ENCODE data around the gene MMP13.

Gene MMP13

GRCh38 chr11:102927624-102927990 is 27.9 kb downstream of the MMP13 start:
- Histone ChIP-seq H3K4me1 (ENCODE audit: control insufficient read depth in 5 of 5, insufficient read depth in 5 of 5, low read length in 5 of 5) (peaks cover 0 to 22% (median 12%) of the 10 kb centered on the region in 5 donors), H3K9ac (ENCODE audit: low read length in 5 of 5) (no peak overlapping the region), H3K9me3 (ENCODE audit: control insufficient read depth in 5 of 5, low read length in 5 of 5) (no peaks in the 10 kb centered on the region), H3K27ac (ENCODE audit: low read depth, low read length) (peak overlapping the region; percentile 22), H3K4me3 (ENCODE audit: low read depth in 1 of 5, low read length in 5 of 5) (no peak overlapping the region), H3K36me3 (ENCODE audit: control insufficient read depth in 5 of 5, insufficient read depth in 5 of 5, low read length in 5 of 5) (no peaks in the 10 kb centered on the region), H3K27me3 (ENCODE audit: control insufficient read depth in 5 of 5, insufficient read depth in 4 of 5, low read length in 5 of 5) (no peaks in the 10 kb centered on the region)

- Histone ChIP-seq H3K36me3 (ENCODE audit: control insufficient read depth in 5 of 5, insufficient read depth in 5 of 5, low read length in 5 of 5) (no peaks in the 10 kb centered on the region), H3K4me3 (ENCODE audit: low read depth in 1 of 5, low read length in 5 of 5) (no peak overlapping the region), H3K4me1 (ENCODE audit: control insufficient read depth in 5 of 5, insufficient read depth in 5 of 5, low read length in 5 of 5) (peaks cover 0 to 22% (median 12%) of the 10 kb centered on the region in 5 donors), H3K9ac (ENCODE audit: low read length in 5 of 5) (no peak overlapping the region), H3K27me3 (ENCODE audit: control insufficient read depth in 5 of 5, insufficient read depth in 4 of 5, low read length in 5 of 5) (no peaks in the 10 kb centered on the region), H3K27ac (ENCODE audit: low read depth, low read length) (peak overlapping the region; percentile 22), H3K9me3 (ENCODE audit: control insufficient read depth in 5 of 5, low read length in 5 of 5) (no peaks in the 10 kb centered on the region)
Observed at GRCh38 chr11:102926961-102927623, 28.4 kb downstream of the MMP13 start.

- Histone ChIP-seq H3K27ac (ENCODE audit: low read depth, low read length) (no peak overlapping the region), H3K4me3 (ENCODE audit: low read depth in 1 of 5, low read length in 5 of 5) (no peak overlapping the region), H3K4me1 (ENCODE audit: control insufficient read depth in 5 of 5, insufficient read depth in 5 of 5, low read length in 5 of 5) (peaks cover 0 to 22% (median 12%) of the 10 kb centered on the region in 5 donors), H3K9ac (ENCODE audit: low read length in 5 of 5) (no peak overlapping the region), H3K36me3 (ENCODE audit: control insufficient read depth in 5 of 5, insufficient read depth in 5 of 5, low read length in 5 of 5) (no peaks in the 10 kb centered on the region), H3K9me3 (ENCODE audit: control insufficient read depth in 5 of 5, low read length in 5 of 5) (no peaks in the 10 kb centered on the region), H3K27me3 (ENCODE audit: control insufficient read depth in 5 of 5, insufficient read depth in 4 of 5, low read length in 5 of 5) (no peaks in the 10 kb centered on the region)
Observed at GRCh38 chr11:102926517-102926916, 29.0 kb downstream of the MMP13 start.

GRCh38 chr11:102925988-102926387 is 29.5 kb downstream of the MMP13 start:
- Histone ChIP-seq H3K4me3 (ENCODE audit: low read depth in 1 of 5, low read length in 5 of 5) (no peak overlapping the region), H3K27ac (ENCODE audit: low read depth, low read length) (no peak overlapping the region), H3K9me3 (ENCODE audit: control insufficient read depth in 5 of 5, low read length in 5 of 5) (no peaks in the 10 kb centered on the region), H3K36me3 (ENCODE audit: control insufficient read depth in 5 of 5, insufficient read depth in 5 of 5, low read length in 5 of 5) (no peaks in the 10 kb centered on the region), H3K9ac (ENCODE audit: low read length in 5 of 5) (no peak overlapping the region), H3K27me3 (ENCODE audit: control insufficient read depth in 5 of 5, insufficient read depth in 4 of 5, low read length in 5 of 5) (no peaks in the 10 kb centered on the region), H3K4me1 (ENCODE audit: control insufficient read depth in 5 of 5, insufficient read depth in 5 of 5, low read length in 5 of 5) (peaks cover 0 to 22% (median 12%) of the 10 kb centered on the region in 5 donors)

- Histone ChIP-seq H3K27ac (ENCODE audit: low read depth, low read length) (no peak overlapping the region), H3K27me3 (ENCODE audit: control insufficient read depth in 5 of 5, insufficient read depth in 4 of 5, low read length in 5 of 5) (no peaks in the 10 kb centered on the region), H3K4me3 (ENCODE audit: low read depth in 1 of 5, low read length in 5 of 5) (no peak overlapping the region), H3K9me3 (ENCODE audit: control insufficient read depth in 5 of 5, low read length in 5 of 5) (no peaks in the 10 kb centered on the region), H3K9ac (ENCODE audit: low read length in 5 of 5) (no peak overlapping the region), H3K4me1 (ENCODE audit: control insufficient read depth in 5 of 5, insufficient read depth in 5 of 5, low read length in 5 of 5) (peaks cover 0 to 26% (median 20%) of the 10 kb centered on the region in 5 donors), H3K36me3 (ENCODE audit: control insufficient read depth in 5 of 5, insufficient read depth in 5 of 5, low read length in 5 of 5) (no peaks in the 10 kb centered on the region)
Observed at GRCh38 chr11:102924851-102925380, 30.6 kb downstream of the MMP13 start.

- Histone ChIP-seq H3K36me3 (ENCODE audit: control insufficient read depth in 5 of 5, insufficient read depth in 5 of 5, low read length in 5 of 5) (no peaks in the 10 kb centered on the region), H3K9ac (ENCODE audit: low read length in 5 of 5) (no peak overlapping the region), H3K4me3 (ENCODE audit: low read depth in 1 of 5, low read length in 5 of 5) (no peak overlapping the region), H3K27ac (ENCODE audit: low read depth, low read length) (no peak overlapping the region), H3K27me3 (ENCODE audit: control insufficient read depth in 5 of 5, insufficient read depth in 4 of 5, low read length in 5 of 5) (no peaks in the 10 kb centered on the region), H3K9me3 (ENCODE audit: control insufficient read depth in 5 of 5, low read length in 5 of 5) (no peaks in the 10 kb centered on the region), H3K4me1 (ENCODE audit: control insufficient read depth in 5 of 5, insufficient read depth in 5 of 5, low read length in 5 of 5) (peaks cover 0 to 12% (median 6%) of the 10 kb centered on the region in 5 donors)
Observed at GRCh38 chr11:102921587-102922220, 33.8 kb downstream of the MMP13 start.

GRCh38 chr11:102920118-102920684 is 35.3 kb downstream of the MMP13 start:
- no peak overlapping the region for H3K9ac ChIP-seq (ENCODE audit: low read length in 5 of 5)
- H3K4me3 ChIP-seq (ENCODE audit: low read depth in 1 of 5, low read length in 5 of 5): no peak overlapping the region
- no peaks in the 10 kb centered on the region for H3K9me3 ChIP-seq (ENCODE audit: control insufficient read depth in 5 of 5, low read length in 5 of 5)
- peaks cover 0 to 12% (median 4%) of the 10 kb centered on the region in 5 donors for H3K4me1 ChIP-seq (ENCODE audit: control insufficient read depth in 5 of 5, insufficient read depth in 5 of 5, low read length in 5 of 5)
- no peaks in the 10 kb centered on the region for H3K27me3 ChIP-seq (ENCODE audit: control insufficient read depth in 5 of 5, insufficient read depth in 4 of 5, low read length in 5 of 5)
- no peaks in the 10 kb centered on the region for H3K36me3 ChIP-seq (ENCODE audit: control insufficient read depth in 5 of 5, insufficient read depth in 5 of 5, low read length in 5 of 5)
- no peak overlapping the region for H3K27ac ChIP-seq (ENCODE audit: low read depth, low read length)

- H3K27ac ChIP-seq (ENCODE audit: low read depth, low read length): no peak overlapping the region
- no peaks in the 10 kb centered on the region for H3K9me3 ChIP-seq (ENCODE audit: control insufficient read depth in 5 of 5, low read length in 5 of 5)
- peaks cover 0 to 4% (median 0%) of the 10 kb centered on the region in 5 donors for H3K4me1 ChIP-seq (ENCODE audit: control insufficient read depth in 5 of 5, insufficient read depth in 5 of 5, low read length in 5 of 5)
- H3K36me3 ChIP-seq (ENCODE audit: control insufficient read depth in 5 of 5, insufficient read depth in 5 of 5, low read length in 5 of 5): no peaks in the 10 kb centered on the region
- no peaks in the 10 kb centered on the region for H3K27me3 ChIP-seq (ENCODE audit: control insufficient read depth in 5 of 5, insufficient read depth in 4 of 5, low read length in 5 of 5)
- H3K4me3 ChIP-seq (ENCODE audit: low read depth in 1 of 5, low read length in 5 of 5): no peak overlapping the region
- no peak overlapping the region for H3K9ac ChIP-seq (ENCODE audit: low read length in 5 of 5)
Observed at GRCh38 chr11:102915044-102915375, 40.5 kb downstream of the MMP13 start.

- no peaks in the 10 kb centered on the region for H3K9me3 ChIP-seq (ENCODE audit: control insufficient read depth in 5 of 5, low read length in 5 of 5)
- no peaks in the 10 kb centered on the region for H3K27me3 ChIP-seq (ENCODE audit: control insufficient read depth in 5 of 5, insufficient read depth in 4 of 5, low read length in 5 of 5)
- no peaks in the 10 kb centered on the region for H3K36me3 ChIP-seq (ENCODE audit: control insufficient read depth in 5 of 5, insufficient read depth in 5 of 5, low read length in 5 of 5)
- peaks cover 0 to 4% (median 0%) of the 10 kb centered on the region in 5 donors for H3K4me1 ChIP-seq (ENCODE audit: control insufficient read depth in 5 of 5, insufficient read depth in 5 of 5, low read length in 5 of 5)
- no peak overlapping the region for H3K9ac ChIP-seq (ENCODE audit: low read length in 5 of 5)
- no peak overlapping the region for H3K4me3 ChIP-seq (ENCODE audit: low read depth in 1 of 5, low read length in 5 of 5)
- no peak overlapping the region for H3K27ac ChIP-seq (ENCODE audit: low read depth, low read length)
Observed at GRCh38 chr11:102914238-102915043, 41.1 kb downstream of the MMP13 start.

- Histone ChIP-seq H3K4me3 (ENCODE audit: low read depth in 1 of 5, low read length in 5 of 5) (no peak overlapping the region), H3K9ac (ENCODE audit: low read length in 5 of 5) (no peak overlapping the region), H3K36me3 (ENCODE audit: control insufficient read depth in 5 of 5, insufficient read depth in 5 of 5, low read length in 5 of 5) (no peaks in the 10 kb centered on the region), H3K9me3 (ENCODE audit: control insufficient read depth in 5 of 5, low read length in 5 of 5) (no peaks in the 10 kb centered on the region), H3K4me1 (ENCODE audit: control insufficient read depth in 5 of 5, insufficient read depth in 5 of 5, low read length in 5 of 5) (peaks cover 0 to 4% (median 0%) of the 10 kb centered on the region in 5 donors), H3K27me3 (ENCODE audit: control insufficient read depth in 5 of 5, insufficient read depth in 4 of 5, low read length in 5 of 5) (no peaks in the 10 kb centered on the region), H3K27ac (ENCODE audit: low read depth, low read length) (no peak overlapping the region)
Observed at GRCh38 chr11:102912482-102912830, 43.1 kb downstream of the MMP13 start.
